ENCODE measurements around the gene WNT9A. TPM values are rescaled to one million over a fixed set of nuclear protein-coding genes. Genes with fewer than 3 reads are reported as not detected.

Gene WNT9A
- total and polyA plus RNA-seq, 2 of the 4 experiments (the other 2 are of a cell fraction): 0.18 to 0.36 TPM

DNA sequence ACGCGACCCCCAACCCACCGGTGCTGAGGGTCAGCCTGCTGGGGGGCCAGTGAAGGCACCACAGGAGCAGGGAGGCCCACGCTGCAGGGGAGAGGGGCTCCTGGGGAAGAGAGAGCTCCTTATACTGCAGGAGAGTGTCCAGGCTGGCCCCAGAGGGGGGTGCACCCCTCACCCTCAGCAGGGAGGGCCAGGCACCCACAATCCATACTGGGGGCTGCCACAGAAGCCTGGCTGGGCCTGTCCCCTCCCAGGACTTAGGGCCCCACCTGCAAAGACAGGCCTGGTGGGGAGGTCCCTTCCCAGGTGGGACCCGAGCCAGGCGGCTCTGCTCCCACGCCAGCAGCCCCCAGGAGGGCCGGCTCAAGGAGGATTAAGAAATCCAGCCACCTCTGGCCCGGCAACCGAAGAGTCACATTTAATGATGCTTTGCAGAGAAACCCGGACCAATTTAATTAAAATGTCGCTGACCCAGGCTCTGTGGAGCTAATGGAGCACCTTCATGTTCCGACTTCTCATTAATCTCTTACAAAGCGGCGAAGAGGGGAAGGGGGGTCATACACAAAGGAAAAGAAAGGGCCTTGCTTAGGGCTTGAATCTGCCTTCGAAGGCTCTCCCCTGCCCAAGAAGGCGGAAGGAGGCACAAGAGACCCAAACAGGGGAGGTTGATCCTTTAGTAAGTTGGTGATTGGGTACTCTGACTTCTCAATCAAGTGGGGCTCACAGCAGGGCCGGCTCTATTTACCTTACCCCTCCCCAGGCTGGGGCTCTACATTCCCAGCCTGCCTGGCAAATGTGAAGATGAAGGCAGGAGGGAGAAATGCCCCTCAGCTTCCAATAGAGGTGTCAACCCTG is 25.0 kb downstream of the WNT9A start:
- no peak for DNase-seq
- H3K36me3 ChIP-seq (ENCODE audit: control insufficient read depth, insufficient read depth, low read length): no peaks in the 10 kb centered on the region
- no peak overlapping the region for H3K56ac ChIP-seq (ENCODE audit: extremely low read depth, insufficient read depth, low read length)
- intact Hi-C loops (cut with micrococcal nuclease): no loop called here
- WGBS, 2 experiments (ENCODE audit: extremely low coverage in 2 of 2, insufficient read length in 1 of 2): 39% methylated on average over 4 of the region's 18 CpGs; no CpG with 5 or more reads in 1 of the 2 experiments
- H3K4ac ChIP-seq (ENCODE audit: low read depth, low read length): no peak overlapping the region
- H2BK15ac ChIP-seq (ENCODE audit: low read depth, low read length): no peak overlapping the region
- H3K14ac ChIP-seq (replicated peaks; ENCODE audit: low read depth, low read length): no peak overlapping the region
- H3K4me1 ChIP-seq (ENCODE audit: control insufficient read depth, insufficient read depth, low read length): no peaks in the 10 kb centered on the region
- H3K9ac ChIP-seq (ENCODE audit: low read depth, low read length): no peak overlapping the region
- no peaks in the 10 kb centered on the region for H3K9me3 ChIP-seq (ENCODE audit: control insufficient read depth, insufficient read depth, low read length)
- H3K4me2 ChIP-seq (ENCODE audit: low read depth, low read length): no peak overlapping the region
- no peak overlapping the region for H3K27ac ChIP-seq (ENCODE audit: insufficient read depth, low read length)
- H2AFZ ChIP-seq (replicated peaks; ENCODE audit: low read length, poor library complexity): peak overlapping the region; percentile 14
- H3K27me3 ChIP-seq (ENCODE audit: control insufficient read depth, insufficient read depth, low read length): no peaks in the 10 kb centered on the region; the same call in 1 of the 2 replicates
- no peaks in the 10 kb centered on the region for H4K20me1 ChIP-seq (ENCODE audit: insufficient read depth, low read length)
- no peak overlapping the region for H2BK120ac ChIP-seq (ENCODE audit: low read depth, low read length)
- in situ Hi-C loops (cut with MboI; ENCODE audit: low sequenced_read_pairs): no loop called here
- peak overlapping the region; percentile 70 for H2AK9ac ChIP-seq (replicated peaks; ENCODE audit: low read depth, low read length, poor library complexity)
- dilution Hi-C loops (cut with HindIII; ENCODE audit: low sequenced_read_pairs, unreplicated experiment): no loop called here
- BruUV-seq (replicated peaks): no TSS peak
- no peak overlapping the region for H3K18ac ChIP-seq (ENCODE audit: low read depth, low read length)
- no peak overlapping the region for H3K23ac ChIP-seq (ENCODE audit: low read depth, low read length)
- H3K4me3 ChIP-seq (ENCODE audit: insufficient read depth, low read depth, low read length): no peak overlapping the region
- TF ChIP-seq CEBPB (IDR thresholded peaks at IDR 0.05; ENCODE audit: low read depth, low read length): no peak
- H4K91ac ChIP-seq (ENCODE audit: insufficient read depth, low read depth, low read length): no peak overlapping the region
- H3K9me1 ChIP-seq (ENCODE audit: insufficient read depth, low read length): no peaks in the 10 kb centered on the region
- no peaks in the 10 kb centered on the region for H3K79me1 ChIP-seq (ENCODE audit: low read depth in 1 of 2, low read length in 2 of 2)
- no peak overlapping the region for H2BK20ac ChIP-seq (ENCODE audit: low read depth, low read length)
- H2AK5ac ChIP-seq (ENCODE audit: low read depth, low read length): no peak overlapping the region
- H4K5ac ChIP-seq (ENCODE audit: low read depth, low read length): no peak overlapping the region
- H2BK5ac ChIP-seq (ENCODE audit: low read depth, low read length, poor library complexity, severe bottlenecking): no peak overlapping the region
- ATAC-seq (ENCODE audit: low read depth): no peak
- no peak overlapping the region for H4K8ac ChIP-seq (ENCODE audit: low read depth in 2 of 2, low read length in 2 of 2)
- CTCF ChIA-PET: no interaction called here
- POLR2A ChIA-PET (ENCODE audit: unreplicated experiment): no interaction called here
